Naive thymus-derived CD8-positive, alpha-beta T cell (primary cell): ENCODE data around the gene BBOF1. TPM values are rescaled to one million over a fixed set of nuclear protein-coding genes. Genes with fewer than 3 reads are reported as not detected.
"Not testable (repeated sequence)": the region's sequence is repeated elsewhere in the genome, so short reads cannot be mapped to it uniquely, and the experiment has no call there.

Experiments
- ATAC-seq, 2 donors: fragments of 150-1000 bp; cut with Tn5 transposase in 1 of 2; sonication (Bioruptor Pico), chemical (Tn5 transposase) in 1 of 2; 1 replicate in 1 of 2; 2 replicates in 1 of 2; pipeline ENCODE4 v1.10.0; 2021; ENCODE audit warnings: mild to moderate bottlenecking in 2 of 2, moderate library complexity in 2 of 2
- POLR2A ChIA-PET: fragments of 350-600 bp; sonication (Branson Sonifier 250); formaldehyde crosslinking; loops from one replicate; lab custom pipeline; 2021; ENCODE audit warnings: antibody characterized with exemption; lab: Charles Lee
- DNase-seq, 10 donors: peaks; one replicate each; pipeline versions ENCODE4 v3.0.0 to v3.0.0-alpha.2; 2020 to 2022
- H3K27ac Mint-ChIP-seq, 10 donors: one replicate each; pipeline ENCODE4 v1.8.0; 2020 to 2022; ENCODE audit warnings: mild to moderate bottlenecking in 10 of 10, mixed read lengths in 10 of 10, moderate library complexity in 4 of 10, inconsistent platforms in 1 of 10
- H3K27me3 Mint-ChIP-seq, 5 donors: one replicate each; pipeline ENCODE4 v1.8.0; 2021 to 2022; ENCODE audit warnings: mixed read lengths in 5 of 5
- H3K36me3 Mint-ChIP-seq, 3 donors: one replicate each; pipeline ENCODE4 v1.8.0; 2020 to 2022; ENCODE audit warnings: mixed read lengths in 3 of 3, mild to moderate bottlenecking in 2 of 3, inconsistent platforms in 1 of 3
- H3K4me1 Mint-ChIP-seq, 4 donors: one replicate each; pipeline ENCODE4 v1.8.0; 2021 to 2022; ENCODE audit warnings: mixed read lengths in 4 of 4
- H3K4me3 Mint-ChIP-seq, 10 donors: one replicate each; pipeline ENCODE4 v1.8.0; 2020 to 2022; ENCODE audit warnings: mild to moderate bottlenecking in 10 of 10, mixed read lengths in 10 of 10, moderate library complexity in 6 of 10, inconsistent platforms in 1 of 10
- H3K9me3 Mint-ChIP-seq, 9 donors: one replicate each; pipeline ENCODE4 v1.8.0; 2020 to 2022; ENCODE audit warnings: mixed read lengths in 9 of 9, mild to moderate bottlenecking in 3 of 9, inconsistent platforms in 1 of 9, moderate library complexity in 1 of 9
- polyA plus RNA-seq, 3 donors: library from polyadenylated mRNA; unstranded; fragments of 300-500 nt; fragmentation: Illumina TruSeq; gene quantifications; one replicate each; pipeline ENCODE4 v1.2.3, GENCODE V29; 2021
- total RNA-seq, 8 experiments: library from RNA in 2 of 8; stranded (reverse) in 2 of 8; gene quantifications; one replicate each; pipeline ENCODE4 v1.2.3 and lab custom pipeline; 2021 to 2026

The BBOF1 gene
- total and polyA plus RNA-seq, 5 experiments from 2014 or later: 3.0 to 9.4 (median 3.8) TPM

GRCh38 chr14:73998726-73999125 lies 20.4 kb upstream of the BBOF1 start:
- DNase-seq (no peak), ATAC-seq (no peak)
- Mint-ChIP-seq H3K9me3 (no peaks in the 10 kb centered on the region), H3K27ac (no peak overlapping the region), H3K4me3 (no peak overlapping the region), H3K27me3 (no peaks in the 10 kb centered on the region), H3K4me1 (peaks cover 0 to 1% (median 0%) of the 10 kb centered on the region in 4 donors), H3K36me3 (peaks cover 5 to 49% (median 13%) of the 10 kb centered on the region in 3 donors)
- POLR2A ChIA-PET: no interaction called here

DNA sequence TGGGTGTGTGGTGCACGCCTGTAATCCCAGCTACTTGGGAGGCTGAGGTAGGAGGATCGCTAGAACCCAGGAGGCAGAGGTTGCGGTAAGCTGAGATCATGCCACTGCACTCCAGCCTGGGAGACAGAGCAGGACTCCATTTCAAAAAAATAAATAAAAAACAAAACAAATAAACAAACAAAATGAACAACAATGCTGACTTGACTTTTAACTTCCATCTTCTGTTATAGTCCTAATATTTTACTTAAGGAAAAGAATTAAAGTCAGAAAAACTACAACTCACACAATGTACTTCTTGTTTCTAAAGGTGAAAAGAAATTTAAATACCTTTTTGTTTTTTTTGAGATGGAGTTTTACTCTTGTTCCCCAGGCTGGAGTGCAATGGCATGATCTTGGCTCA lies 13.5 kb upstream of the BBOF1 start:
- ATAC-seq, H3K27me3 Mint-ChIP-seq, H3K9me3 Mint-ChIP-seq, DNase-seq, POLR2A ChIA-PET, H3K27ac Mint-ChIP-seq, H3K4me3 Mint-ChIP-seq, H3K4me1 Mint-ChIP-seq: not testable (repeated sequence)
- peaks cover 0 to 59% (median 7%) of the 10 kb centered on the region in 3 donors for H3K36me3 Mint-ChIP-seq

DNA sequence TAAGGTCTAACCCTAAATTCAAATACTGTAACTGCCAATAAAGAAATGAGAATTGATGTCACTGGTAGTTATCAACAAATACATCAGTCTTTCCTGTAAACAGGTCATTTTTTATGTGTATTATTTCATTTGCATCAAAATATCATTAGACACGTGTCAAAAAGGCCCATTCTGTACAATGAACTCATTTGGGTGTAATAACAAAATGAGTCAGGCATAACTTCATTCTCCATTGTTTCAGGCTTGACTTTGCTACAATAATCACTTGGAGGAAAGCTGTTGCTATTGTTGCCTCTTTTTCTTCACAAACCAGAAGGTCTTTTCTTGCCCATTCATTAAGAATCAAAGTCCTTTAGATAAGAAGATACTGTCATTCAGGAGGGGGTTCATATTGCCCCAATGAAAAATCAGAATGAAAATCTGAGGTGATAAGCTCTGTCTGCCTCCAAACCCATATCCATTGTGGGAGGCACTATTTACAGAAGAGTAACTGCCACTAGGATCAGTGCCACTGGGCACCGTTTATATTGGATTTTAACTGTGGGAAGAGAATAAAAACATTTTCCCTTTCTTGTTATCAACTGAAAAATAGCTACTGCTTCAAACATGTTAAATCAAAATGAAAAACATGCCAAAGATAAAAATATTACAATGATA lies 10.2 kb upstream of the BBOF1 start:
- H3K4me1 Mint-ChIP-seq: no peaks in the 10 kb centered on the region
- POLR2A ChIA-PET: interaction anchor here (0.6 kb wide), 1 partner anchor 12 kb away, joined by 7 read pairs; no protein-coding TSS in a partner anchor
- no peak overlapping the region for H3K27ac Mint-ChIP-seq
- no peak for DNase-seq
- no peak overlapping the region for H3K4me3 Mint-ChIP-seq
- no peak for ATAC-seq
- no peaks in the 10 kb centered on the region for H3K27me3 Mint-ChIP-seq
- H3K9me3 Mint-ChIP-seq: no peaks in the 10 kb centered on the region
- H3K36me3 Mint-ChIP-seq: peaks cover 0 to 62% (median 10%) of the 10 kb centered on the region in 3 donors

DNA sequence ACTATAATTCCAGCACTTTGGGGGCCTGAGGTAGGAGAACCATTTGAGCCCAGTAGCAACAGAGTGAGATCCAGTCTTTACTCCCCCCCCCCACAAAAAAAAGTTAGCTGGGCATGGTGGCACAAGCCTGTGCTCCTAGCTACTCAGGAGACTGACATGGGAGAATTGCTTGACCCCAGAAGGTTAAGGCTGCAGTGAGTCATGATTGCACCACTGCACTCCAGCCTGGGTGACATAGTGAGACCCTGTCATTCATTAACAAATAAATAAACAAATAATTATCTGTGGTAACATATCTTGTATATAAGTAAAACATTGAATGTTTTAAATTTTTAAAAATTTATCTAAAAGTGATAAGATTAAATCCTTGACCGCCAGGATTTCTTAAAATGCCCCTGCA lies 4.8 kb upstream of the BBOF1 start:
- ATAC-seq (no peak), DNase-seq (no peak)
- peaks cover 0 to 31% (median 7%) of the 10 kb centered on the region in 3 donors for H3K36me3 Mint-ChIP-seq
- H3K9me3 Mint-ChIP-seq: no peaks in the 10 kb centered on the region
- H3K4me1 Mint-ChIP-seq: peaks cover 3 to 13% (median 8%) of the 10 kb centered on the region in 4 donors
- H3K27me3 Mint-ChIP-seq: no peaks in the 10 kb centered on the region
- H3K27ac Mint-ChIP-seq: no peak overlapping the region
- no peak overlapping the region for H3K4me3 Mint-ChIP-seq
- POLR2A ChIA-PET: no interaction called here

- peaks cover 0 to 24% (median 6%) of the 10 kb centered on the region in 3 donors for H3K36me3 Mint-ChIP-seq
- peak overlapping the region in 1 of 10 donors; percentile 24 for H3K4me3 Mint-ChIP-seq
- no peak for ATAC-seq
- no peak for DNase-seq
- H3K27ac Mint-ChIP-seq: peak overlapping the region in 2 of 10 donors; percentile 13 to 33
- H3K4me1 Mint-ChIP-seq: peaks cover 3 to 18% (median 14%) of the 10 kb centered on the region in 4 donors
- H3K9me3 Mint-ChIP-seq: no peaks in the 10 kb centered on the region
- H3K27me3 Mint-ChIP-seq: no peaks in the 10 kb centered on the region
- POLR2A ChIA-PET: interaction anchor here (0.7 kb wide), 1 partner anchor 247 kb away, joined by 3 read pairs; no protein-coding TSS in a partner anchor
Measured at GRCh38 chr14:74015176-74015575, 4.0 kb upstream of the BBOF1 start.

DNA sequence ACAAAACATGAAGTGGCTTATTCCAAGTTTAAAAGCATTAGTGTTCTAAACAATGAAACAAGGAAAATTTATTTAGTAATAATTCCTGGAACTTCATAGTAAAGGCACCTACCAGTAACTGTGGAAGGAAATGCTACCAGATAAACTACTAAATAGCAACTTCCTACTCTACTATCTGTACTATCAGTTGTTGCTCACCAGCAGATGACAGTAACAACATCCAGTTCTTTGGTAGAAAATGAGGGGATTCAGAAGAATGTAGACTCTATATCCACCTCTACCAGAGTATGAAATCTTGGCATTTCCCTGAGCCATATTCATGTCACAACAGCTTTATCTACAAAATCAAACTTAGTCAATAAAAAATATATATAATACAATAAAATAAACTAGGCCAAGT lies 3.2 kb upstream of the BBOF1 start:
- Mint-ChIP-seq H3K4me1 (peaks cover 3 to 19% (median 14%) of the 10 kb centered on the region in 4 donors), H3K4me3 (no peak overlapping the region), H3K27me3 (no peaks in the 10 kb centered on the region), H3K9me3 (no peaks in the 10 kb centered on the region), H3K27ac (peak overlapping the region in 1 of 10 donors; percentile 26), H3K36me3 (peaks cover 0 to 18% (median 6%) of the 10 kb centered on the region in 3 donors)
- POLR2A ChIA-PET: interaction anchor here (0.6 to 0.7 kb wide), 2 partner anchors 248 to 265 kb away, joined by 3 read pairs; no protein-coding TSS in a partner anchor
- no peak for DNase-seq
- ATAC-seq: no peak

GRCh38 chr14:74018174-74018585 lies 969 bp upstream of the BBOF1 start:
- Mint-ChIP-seq H3K4me1 (peaks cover 3 to 19% (median 14%) of the 10 kb centered on the region in 4 donors), H3K27ac (peak overlapping the region; percentile 90 to 97 (median 95)), H3K27me3 (no peaks in the 10 kb centered on the region), H3K9me3 (no peaks in the 10 kb centered on the region), H3K36me3 (peaks cover 0 to 7% (median 6%) of the 10 kb centered on the region in 3 donors), H3K4me3 (peak overlapping the region; percentile 85 to 97 (median 94))
- peak in 1 of 10 donors; percentile 30 for DNase-seq
- peak in 1 of 2 donors; percentile 11 for ATAC-seq
- POLR2A ChIA-PET: interaction anchor here (0.6 to 1.5 kb wide), 4 partner anchors 67 to 527 kb away, joined by 3 to 4 read pairs (median 4); partner anchors contain the start of genes COQ6 and FAM161B

DNA sequence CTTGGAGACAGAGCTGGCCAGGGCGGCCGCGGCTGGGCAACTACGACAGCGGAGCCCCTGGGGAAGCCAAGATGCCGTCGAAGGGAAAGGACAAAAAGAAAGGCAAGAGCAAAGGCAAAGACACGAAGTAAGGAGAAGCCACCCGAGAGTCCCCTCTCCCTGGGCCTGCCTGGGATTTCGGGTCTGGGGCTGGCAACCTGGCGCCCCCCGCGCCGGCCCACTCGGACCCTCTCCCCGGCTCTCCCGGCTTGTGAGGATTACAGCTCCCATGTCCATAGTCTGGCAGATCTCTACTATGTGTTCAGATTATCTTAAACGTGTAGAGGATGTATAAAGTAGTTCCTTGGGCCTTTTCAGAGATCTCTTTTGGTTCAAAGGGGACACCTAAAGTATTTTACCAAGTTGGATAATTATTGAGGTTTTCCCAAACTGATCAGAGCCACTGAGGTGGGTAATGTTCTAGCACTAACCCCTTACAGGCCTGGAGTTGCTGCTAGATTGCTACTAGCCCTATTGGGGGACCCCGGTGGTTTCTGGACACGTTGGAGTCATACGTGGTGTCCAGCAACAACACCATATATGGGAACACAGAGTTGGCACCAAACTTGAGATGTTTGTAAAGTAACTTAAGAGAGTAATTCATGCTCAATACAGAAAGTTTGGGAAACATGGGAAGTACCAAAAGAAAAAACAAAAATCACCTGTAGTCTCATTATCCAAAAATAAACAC lies 424 bp downstream of the BBOF1 start:
- ATAC-seq: peak in 1 of 2 donors; percentile 0

DNA sequence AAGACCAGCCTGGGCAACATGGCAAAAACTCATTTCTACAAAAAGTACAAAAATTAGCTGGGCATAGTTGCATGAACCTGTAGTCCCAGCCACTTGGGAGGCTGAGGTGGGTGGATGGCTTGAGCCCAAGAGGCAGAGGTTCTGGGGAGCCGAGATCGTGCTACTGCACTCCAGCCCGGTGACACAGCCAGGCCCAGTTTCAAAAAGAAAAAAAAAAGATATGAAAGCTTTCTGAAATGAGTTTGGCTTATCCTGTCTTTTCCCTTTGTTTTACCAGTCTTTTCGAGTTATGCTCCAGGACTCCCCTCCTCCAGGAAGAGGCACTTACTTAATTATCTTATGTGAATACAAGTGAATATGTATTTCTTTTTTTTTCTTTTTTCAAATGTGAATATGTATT lies 3.2 kb downstream of the BBOF1 start:
- Mint-ChIP-seq H3K4me3 (no peak overlapping the region), H3K9me3 (no peaks in the 10 kb centered on the region), H3K27me3 (no peaks in the 10 kb centered on the region), H3K4me1 (peaks cover 3 to 19% (median 14%) of the 10 kb centered on the region in 4 donors), H3K27ac (no peak overlapping the region), H3K36me3 (no peaks in the 10 kb centered on the region)
- ATAC-seq (no peak), DNase-seq (no peak)
- POLR2A ChIA-PET: no interaction called here

More for the DNA sequence above, 424 bp downstream of the BBOF1 start:
- H3K4me3 Mint-ChIP-seq: peak overlapping the region; percentile 85 to 96 (median 94)
- no peaks in the 10 kb centered on the region for H3K27me3 Mint-ChIP-seq
- H3K9me3 Mint-ChIP-seq: no peaks in the 10 kb centered on the region
- no peak for DNase-seq
- peaks cover 3 to 19% (median 14%) of the 10 kb centered on the region in 4 donors for H3K4me1 Mint-ChIP-seq
- peak overlapping the region; percentile 86 to 98 (median 96) for H3K27ac Mint-ChIP-seq
- H3K36me3 Mint-ChIP-seq: peaks cover 0 to 1% (median 0%) of the 10 kb centered on the region in 3 donors
- POLR2A ChIA-PET: interaction anchor here (1.0 to 1.5 kb wide), 4 partner anchors 9 to 132 kb away, joined by 3 to 6 read pairs (median 4); partner anchors contain the start of genes ALDH6A1, COQ6, FAM161B and LIN52

- POLR2A ChIA-PET: no interaction called here
- H3K4me3 Mint-ChIP-seq: no peak overlapping the region
- H3K4me1 Mint-ChIP-seq: no peaks in the 10 kb centered on the region
- H3K9me3 Mint-ChIP-seq: no peaks in the 10 kb centered on the region
- no peaks in the 10 kb centered on the region for H3K27me3 Mint-ChIP-seq
- no peak for ATAC-seq
- H3K36me3 Mint-ChIP-seq: no peaks in the 10 kb centered on the region
- H3K27ac Mint-ChIP-seq: no peak overlapping the region
- no peak for DNase-seq
Measured at GRCh38 chr14:74029136-74029535, 10.0 kb downstream of the BBOF1 start.

DNA sequence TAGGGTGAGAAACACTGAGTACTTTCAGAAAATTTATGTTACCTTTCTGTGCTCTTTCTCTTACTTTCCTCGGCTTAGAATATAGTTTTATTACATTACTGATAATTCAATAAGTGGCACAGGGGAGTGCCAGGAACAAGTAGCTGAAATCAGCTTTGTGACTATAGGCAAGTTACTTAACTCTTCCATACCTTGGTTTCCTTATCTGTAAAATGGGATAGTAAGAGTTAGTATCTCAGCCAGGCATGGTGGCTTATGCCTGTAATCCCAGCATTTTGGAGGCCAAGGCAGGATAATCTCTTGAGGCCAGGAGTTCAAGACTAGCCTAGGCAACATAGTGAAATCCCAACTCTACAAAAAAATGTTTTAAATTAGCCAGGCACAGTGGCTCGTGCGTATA lies 15.4 kb downstream of the BBOF1 start:
- Mint-ChIP-seq H3K27me3 (no peaks in the 10 kb centered on the region), H3K27ac (no peak overlapping the region), H3K4me1 (no peaks in the 10 kb centered on the region), H3K9me3 (no peaks in the 10 kb centered on the region), H3K36me3 (peaks cover 0 to 1% (median 0%) of the 10 kb centered on the region in 3 donors), H3K4me3 (no peak overlapping the region)
- ATAC-seq: no peak
- DNase-seq: no peak
- POLR2A ChIA-PET: no interaction called here

GRCh38 chr14:74035556-74035955 lies 16.4 kb downstream of the BBOF1 start:
- ATAC-seq (no peak), DNase-seq (no peak)
- POLR2A ChIA-PET: interaction anchor here (0.6 kb wide), 1 partner anchor 291 kb away, joined by 3 read pairs; no protein-coding TSS in a partner anchor
- Mint-ChIP-seq H3K27ac (no peak overlapping the region), H3K4me3 (no peak overlapping the region), H3K36me3 (peaks cover 0 to 1% (median 0%) of the 10 kb centered on the region in 3 donors), H3K27me3 (no peaks in the 10 kb centered on the region), H3K4me1 (no peaks in the 10 kb centered on the region), H3K9me3 (no peaks in the 10 kb centered on the region)
